Liver (tissue), 9 donors: ENCODE data around the gene CFAP65. TPM values are rescaled to one million over a fixed set of nuclear protein-coding genes. Genes with fewer than 3 reads are reported as not detected.

Experiments used
- DNase-seq: peaks from one replicate; pipeline ENCODE4 v3.0.0-alpha.2; 2017; ENCODE audit warnings: low spot score
- H3K27ac ChIP-seq, 2 donors: one replicate each; pipeline ENCODE4 v1.7.0; 2013; ENCODE audit warnings: inconsistent platforms in 2 of 2, low read length in 2 of 2, control low read depth in 1 of 2, low read depth in 1 of 2, mild to moderate bottlenecking in 1 of 2
- H3K27me3 ChIP-seq, 4 donors: one replicate each; pipeline versions ENCODE4 v1.6.1 to v1.7.0; 2013; ENCODE audit warnings: low read length in 3 of 4, inconsistent platforms in 1 of 4, mild to moderate bottlenecking in 1 of 4, moderate library complexity in 1 of 4; ENCODE audit not compliant: control insufficient read depth in 4 of 4, insufficient read depth in 4 of 4
- H3K36me3 ChIP-seq, 4 donors: one replicate each; pipeline versions ENCODE4 v1.6.1 to v1.7.0; 2013; ENCODE audit warnings: low read length in 3 of 4, mild to moderate bottlenecking in 3 of 4, low read depth in 1 of 4, moderate library complexity in 1 of 4; ENCODE audit not compliant: control insufficient read depth in 4 of 4, insufficient read depth in 3 of 4
- H3K4me1 ChIP-seq, 4 donors: one replicate each; pipeline versions ENCODE4 v1.6.1 to v1.7.0; 2013; ENCODE audit warnings: low read length in 3 of 4, mild to moderate bottlenecking in 3 of 4, moderate library complexity in 1 of 4; ENCODE audit not compliant: control insufficient read depth in 4 of 4, insufficient read depth in 4 of 4
- H3K4me3 ChIP-seq, 3 donors: one replicate each; pipeline versions ENCODE4 v1.6.1 to v1.7.0; 2013; ENCODE audit warnings: low read length in 3 of 3, control low read depth in 1 of 3, low read depth in 1 of 3, mild to moderate bottlenecking in 1 of 3
- H3K9ac ChIP-seq, 2 donors: one replicate each; pipeline ENCODE4 v1.7.0; 2013; ENCODE audit warnings: low read length in 2 of 2, mild to moderate bottlenecking in 2 of 2, moderate library complexity in 2 of 2, control low read depth in 1 of 2, low read depth in 1 of 2
- H3K9me3 ChIP-seq, 4 donors: one replicate each; pipeline versions ENCODE4 v1.6.1 to v1.7.0; 2013; ENCODE audit warnings: low read length in 3 of 4; ENCODE audit not compliant: control insufficient read depth in 4 of 4
- FOXA1 ChIP-seq: IDR thresholded peaks from 2 replicates; pipeline ENCODE4 v1.6.1; 2016; ENCODE audit warnings: antibody characterized with exemption
- FOXA2 ChIP-seq: IDR thresholded peaks from 2 replicates; pipeline ENCODE4 v1.6.1; 2016; ENCODE audit warnings: antibody characterized with exemption
- GABPA ChIP-seq, 2 donors: IDR thresholded peaks in 1 of 2; conservative IDR thresholded peaks in 1 of 2; 2 replicates each; pipeline ENCODE4 v1.6.1; 2016; ENCODE audit warnings: antibody characterized with exemption in 2 of 2, mild to moderate bottlenecking in 1 of 2, moderate library complexity in 1 of 2
- HNF4A ChIP-seq, 2 donors: conservative IDR thresholded peaks; 2 replicates each; pipeline ENCODE4 v1.6.1; 2016; ENCODE audit warnings: antibody characterized with exemption in 2 of 2, mild to moderate bottlenecking in 2 of 2
- HNF4G ChIP-seq: IDR thresholded peaks from 2 replicates; pipeline ENCODE4 v1.6.1; 2016; ENCODE audit warnings: antibody characterized with exemption
- JUND ChIP-seq, 2 donors: IDR thresholded peaks; 2 replicates each; pipeline ENCODE4 v1.6.1; 2016; ENCODE audit warnings: antibody characterized with exemption in 2 of 2
- NR2F2 ChIP-seq: IDR thresholded peaks from 2 replicates; pipeline ENCODE4 v1.6.1; 2016; ENCODE audit warnings: antibody characterized with exemption
- RAD21 ChIP-seq, 2 donors: IDR thresholded peaks; 2 replicates each; pipeline ENCODE4 v1.6.1; 2016; ENCODE audit warnings: antibody characterized with exemption in 2 of 2, mild to moderate bottlenecking in 2 of 2
- RXRA ChIP-seq, 2 donors: IDR thresholded peaks; 2 replicates each; pipeline ENCODE4 v1.6.1; 2017 to 2018; ENCODE audit warnings: antibody characterized with exemption in 2 of 2, mild to moderate bottlenecking in 1 of 2
- SP1 ChIP-seq: IDR thresholded peaks from 2 replicates; pipeline ENCODE4 v1.6.1; 2018; ENCODE audit warnings: antibody characterized with exemption, mild to moderate bottlenecking
- TAF1 ChIP-seq: conservative IDR thresholded peaks from 2 replicates; pipeline ENCODE4 v1.6.1; 2016; ENCODE audit warnings: antibody characterized with exemption, mild to moderate bottlenecking
- YY1 ChIP-seq: IDR thresholded peaks from 2 replicates; pipeline ENCODE4 v1.6.1; 2016; ENCODE audit warnings: antibody characterized with exemption, mild to moderate bottlenecking
- WGBS: extraction: QIAGEN DNeasy Blood & Tissue Kit; methylation state at CpG from one replicate; pipeline ENCODE4 v1.1.7; 2013; 5-methylcytosine and 5-hydroxymethylcytosine counted together
- polyA plus RNA-seq, 2 donors: library from polyadenylated mRNA; stranded (reverse) in 1 of 2; unstranded in 1 of 2; fragments of 200-250 nt in 1 of 2; fragments of >200 nt in 1 of 2; fragmentation: Nextera tagmentation in 1 of 2; extraction: Ambion mirVana in 1 of 2; gene quantifications; one replicate each; pipeline versions ENCODE4 v1.2.1 to v1.2.3, GENCODE V29; 2013 to 2015
- total RNA-seq, 2 donors: library from RNA; depleted of rRNA; stranded (reverse); fragments of >200 nt; gene quantifications; one replicate each; pipeline ENCODE4 v1.2.3, GENCODE V29; 2014
- TF ChIP-seq, protein P1 (sequence below): fragments of 150-350 bp; IDR thresholded peaks from 2 replicates; pipeline ENCODE4 v1.5.1; 2017; ENCODE audit warnings: improper control_type of control experiment, low read depth, low read length; ENCODE audit not compliant: missing input control
- TF ChIP-seq, protein P2 (sequence below): IDR thresholded peaks from 2 replicates; pipeline ENCODE4 v1.6.1; 2016; ENCODE audit warnings: antibody characterized with exemption
- TF ChIP-seq, protein P3 (sequence below): IDR thresholded peaks from 2 replicates; pipeline ENCODE4 v1.6.1; 2016; ENCODE audit warnings: antibody characterized with exemption
- TF ChIP-seq, protein P4 (sequence below): IDR thresholded peaks from 2 replicates; pipeline ENCODE4 v1.6.1; 2016; ENCODE audit warnings: antibody characterized with exemption
- TF ChIP-seq, protein P5 (sequence below): IDR thresholded peaks from 2 replicates; pipeline ENCODE4 v1.6.1; 2016; ENCODE audit warnings: antibody characterized with exemption, mild to moderate bottlenecking
- donor health status: healthy.
- donor health status: healthy.
- donor health status: healthy.
- donor health status: healthy.
- donor health status: healthy.

The CFAP65 gene
- total and polyA plus RNA-seq, 4 donors, result not detected

DNA sequence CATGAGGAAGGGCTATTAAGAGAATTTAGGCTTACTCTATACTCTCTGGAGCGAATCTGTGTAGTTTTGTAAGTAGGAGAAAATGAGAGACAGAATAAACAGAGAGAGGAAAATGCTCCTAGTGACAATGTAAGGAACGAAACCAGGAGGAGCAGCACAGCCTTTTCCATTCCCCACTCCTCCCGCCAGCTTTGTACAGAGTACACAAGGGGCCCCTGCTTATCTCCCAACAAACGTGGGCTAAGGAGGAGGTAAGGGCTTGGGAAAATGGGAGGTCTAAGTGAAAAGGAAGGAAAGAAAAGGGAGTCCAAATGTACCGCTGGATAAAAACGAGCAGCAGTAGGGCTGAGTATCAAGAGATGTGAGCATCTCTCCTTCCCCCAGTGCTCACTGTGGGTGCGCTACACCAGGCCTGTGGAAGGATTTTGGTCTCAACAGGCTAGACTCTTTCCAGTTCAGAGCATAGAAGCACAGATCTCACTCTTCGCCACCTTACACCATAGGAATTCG is 31.5 kb upstream of the CFAP65 start:
- DNase-seq, result no peak
- Histone ChIP-seq H3K9me3 (no peaks in the 10 kb centered on the region), H3K36me3 (peaks cover 3 to 24% (median 13%) of the 10 kb centered on the region in 4 donors), H3K27me3 (no peaks in the 10 kb centered on the region), H3K9ac (no peak overlapping the region), H3K4me1 (peaks cover 0 to 15% (median 11%) of the 10 kb centered on the region in 4 donors), H3K4me3 (no peak overlapping the region), H3K27ac (no peak overlapping the region)
- WGBS, result 91% methylated on average over 9 of the region's 9 CpGs
- TF ChIP-seq, protein P1, sequence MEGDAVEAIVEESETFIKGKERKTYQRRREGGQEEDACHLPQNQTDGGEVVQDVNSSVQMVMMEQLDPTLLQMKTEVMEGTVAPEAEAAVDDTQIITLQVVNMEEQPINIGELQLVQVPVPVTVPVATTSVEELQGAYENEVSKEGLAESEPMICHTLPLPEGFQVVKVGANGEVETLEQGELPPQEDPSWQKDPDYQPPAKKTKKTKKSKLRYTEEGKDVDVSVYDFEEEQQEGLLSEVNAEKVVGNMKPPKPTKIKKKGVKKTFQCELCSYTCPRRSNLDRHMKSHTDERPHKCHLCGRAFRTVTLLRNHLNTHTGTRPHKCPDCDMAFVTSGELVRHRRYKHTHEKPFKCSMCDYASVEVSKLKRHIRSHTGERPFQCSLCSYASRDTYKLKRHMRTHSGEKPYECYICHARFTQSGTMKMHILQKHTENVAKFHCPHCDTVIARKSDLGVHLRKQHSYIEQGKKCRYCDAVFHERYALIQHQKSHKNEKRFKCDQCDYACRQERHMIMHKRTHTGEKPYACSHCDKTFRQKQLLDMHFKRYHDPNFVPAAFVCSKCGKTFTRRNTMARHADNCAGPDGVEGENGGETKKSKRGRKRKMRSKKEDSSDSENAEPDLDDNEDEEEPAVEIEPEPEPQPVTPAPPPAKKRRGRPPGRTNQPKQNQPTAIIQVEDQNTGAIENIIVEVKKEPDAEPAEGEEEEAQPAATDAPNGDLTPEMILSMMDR, result no peak
- TF ChIP-seq NR2F2 (no peak), JUND (IDR thresholded peaks at IDR 0.05) (no peak), FOXA1 (no peak), RXRA (IDR thresholded peaks at IDR 0.05) (no peak), GABPA (IDR thresholded peaks at IDR 0.05 in 1 of 2, conservative IDR thresholded peaks at IDR 0.05 in 1 of 2) (no peak), YY1 (no peak), HNF4A (conservative IDR thresholded peaks at IDR 0.05) (no peak), RAD21 (IDR thresholded peaks at IDR 0.05) (no peak), FOXA2 (no peak), SP1 (no peak), HNF4G (no peak), TAF1 (no peak)
- TF ChIP-seq, protein P2, sequence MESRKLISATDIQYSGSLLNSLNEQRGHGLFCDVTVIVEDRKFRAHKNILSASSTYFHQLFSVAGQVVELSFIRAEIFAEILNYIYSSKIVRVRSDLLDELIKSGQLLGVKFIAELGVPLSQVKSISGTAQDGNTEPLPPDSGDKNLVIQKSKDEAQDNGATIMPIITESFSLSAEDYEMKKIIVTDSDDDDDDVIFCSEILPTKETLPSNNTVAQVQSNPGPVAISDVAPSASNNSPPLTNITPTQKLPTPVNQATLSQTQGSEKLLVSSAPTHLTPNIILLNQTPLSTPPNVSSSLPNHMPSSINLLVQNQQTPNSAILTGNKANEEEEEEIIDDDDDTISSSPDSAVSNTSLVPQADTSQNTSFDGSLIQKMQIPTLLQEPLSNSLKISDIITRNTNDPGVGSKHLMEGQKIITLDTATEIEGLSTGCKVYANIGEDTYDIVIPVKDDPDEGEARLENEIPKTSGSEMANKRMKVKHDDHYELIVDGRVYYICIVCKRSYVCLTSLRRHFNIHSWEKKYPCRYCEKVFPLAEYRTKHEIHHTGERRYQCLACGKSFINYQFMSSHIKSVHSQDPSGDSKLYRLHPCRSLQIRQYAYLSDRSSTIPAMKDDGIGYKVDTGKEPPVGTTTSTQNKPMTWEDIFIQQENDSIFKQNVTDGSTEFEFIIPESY, result no peak
- TF ChIP-seq, protein P3, sequence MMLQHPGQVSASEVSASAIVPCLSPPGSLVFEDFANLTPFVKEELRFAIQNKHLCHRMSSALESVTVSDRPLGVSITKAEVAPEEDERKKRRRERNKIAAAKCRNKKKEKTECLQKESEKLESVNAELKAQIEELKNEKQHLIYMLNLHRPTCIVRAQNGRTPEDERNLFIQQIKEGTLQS, result no peak
- TF ChIP-seq, protein P4, sequence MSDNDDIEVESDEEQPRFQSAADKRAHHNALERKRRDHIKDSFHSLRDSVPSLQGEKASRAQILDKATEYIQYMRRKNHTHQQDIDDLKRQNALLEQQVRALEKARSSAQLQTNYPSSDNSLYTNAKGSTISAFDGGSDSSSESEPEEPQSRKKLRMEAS, result no peak
- TF ChIP-seq, protein P5, sequence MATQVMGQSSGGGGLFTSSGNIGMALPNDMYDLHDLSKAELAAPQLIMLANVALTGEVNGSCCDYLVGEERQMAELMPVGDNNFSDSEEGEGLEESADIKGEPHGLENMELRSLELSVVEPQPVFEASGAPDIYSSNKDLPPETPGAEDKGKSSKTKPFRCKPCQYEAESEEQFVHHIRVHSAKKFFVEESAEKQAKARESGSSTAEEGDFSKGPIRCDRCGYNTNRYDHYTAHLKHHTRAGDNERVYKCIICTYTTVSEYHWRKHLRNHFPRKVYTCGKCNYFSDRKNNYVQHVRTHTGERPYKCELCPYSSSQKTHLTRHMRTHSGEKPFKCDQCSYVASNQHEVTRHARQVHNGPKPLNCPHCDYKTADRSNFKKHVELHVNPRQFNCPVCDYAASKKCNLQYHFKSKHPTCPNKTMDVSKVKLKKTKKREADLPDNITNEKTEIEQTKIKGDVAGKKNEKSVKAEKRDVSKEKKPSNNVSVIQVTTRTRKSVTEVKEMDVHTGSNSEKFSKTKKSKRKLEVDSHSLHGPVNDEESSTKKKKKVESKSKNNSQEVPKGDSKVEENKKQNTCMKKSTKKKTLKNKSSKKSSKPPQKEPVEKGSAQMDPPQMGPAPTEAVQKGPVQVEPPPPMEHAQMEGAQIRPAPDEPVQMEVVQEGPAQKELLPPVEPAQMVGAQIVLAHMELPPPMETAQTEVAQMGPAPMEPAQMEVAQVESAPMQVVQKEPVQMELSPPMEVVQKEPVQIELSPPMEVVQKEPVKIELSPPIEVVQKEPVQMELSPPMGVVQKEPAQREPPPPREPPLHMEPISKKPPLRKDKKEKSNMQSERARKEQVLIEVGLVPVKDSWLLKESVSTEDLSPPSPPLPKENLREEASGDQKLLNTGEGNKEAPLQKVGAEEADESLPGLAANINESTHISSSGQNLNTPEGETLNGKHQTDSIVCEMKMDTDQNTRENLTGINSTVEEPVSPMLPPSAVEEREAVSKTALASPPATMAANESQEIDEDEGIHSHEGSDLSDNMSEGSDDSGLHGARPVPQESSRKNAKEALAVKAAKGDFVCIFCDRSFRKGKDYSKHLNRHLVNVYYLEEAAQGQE, result no peak
